Esophagus squamous epithelium (tissue), 5 donors: ENCODE data around the gene TTC28. TPM values are rescaled to one million over a fixed set of nuclear protein-coding genes. Genes with fewer than 3 reads are reported as not detected.
"Not testable (repeated sequence)": the region's sequence is repeated elsewhere in the genome, so short reads cannot be mapped to it uniquely, and the experiment has no call there.

Source experiments
- DNase-seq: peaks from one replicate; lab custom pipeline; 2025; lab: John Stamatoyannopoulos, UW
- H3K27ac ChIP-seq, 4 donors: fragments of 200-600 bp; sonication (generic); one replicate each; pipeline ENCODE4 v1.5.1; 2016 to 2019; ENCODE audit warnings: mild to moderate bottlenecking in 1 of 4
- H3K27me3 ChIP-seq, 4 donors: fragments of 200-600 bp; sonication (generic); 1 replicate in 3 of 4; 2 replicates in 1 of 4; pipeline versions ENCODE4 v1.5.1 to v1.6.0; 2017 to 2021; ENCODE audit warnings: antibody characterized with exemption in 1 of 4
- H3K36me3 ChIP-seq, 3 donors: fragments of 200-600 bp; sonication (generic); one replicate each; pipeline ENCODE4 v1.5.1; 2016 to 2019
- H3K4me1 ChIP-seq, 3 donors: fragments of 200-600 bp; sonication (generic); one replicate each; pipeline ENCODE4 v1.5.1; 2017 to 2019
- H3K4me3 ChIP-seq, 4 donors: fragments of 200-600 bp; sonication (generic); 1 replicate in 3 of 4; 2 replicates in 1 of 4; pipeline ENCODE4 v1.5.1; 2016 to 2019; ENCODE audit warnings: mild to moderate bottlenecking in 2 of 4, moderate library complexity in 1 of 4
- H3K9me3 ChIP-seq, 3 donors: fragments of 200-600 bp; sonication (generic); one replicate each; pipeline ENCODE4 v1.5.1; 2016 to 2019
- CTCF ChIP-seq, 6 experiments: fragments of 450-650 bp in 4 of 6; fragments of 200-600 bp in 2 of 6; sonication (generic) in 2 of 6; IDR thresholded peaks; one replicate each; pipeline ENCODE4 v1.5.1; 2016 to 2019; ENCODE audit warnings: antibody characterized with exemption in 6 of 6, mild to moderate bottlenecking in 4 of 6, moderate library complexity in 4 of 6
- POLR2A ChIP-seq, 4 donors: fragments of 450-650 bp; IDR thresholded peaks; one replicate each; pipeline ENCODE4 v1.6.1; 2017; ENCODE audit warnings: antibody characterized with exemption in 4 of 4, mild to moderate bottlenecking in 4 of 4, moderate library complexity in 3 of 4
- WGBS, 2 donors: methylation state at CpG; one replicate each; pipeline ENCODE4 v1.1.5; 2018; 5-methylcytosine and 5-hydroxymethylcytosine counted together
- intact Hi-C: fragments of 100-400 bp; cut with DNase I; formaldehyde crosslinking; loops from one replicate; pipeline ENCODE4 v1.15.0; 2022
- total RNA-seq, 4 donors: library from RNA; depleted of rRNA; stranded (reverse); fragments of >200 nt; gene quantifications; one replicate each; pipeline ENCODE4 v1.1.0, GENCODE V29; 2016
- donor health status: DM: yes; HTN: yes; CAD: no.

TTC28 gene
- total RNA-seq, 4 donors from 2014 or later, result 6.0 to 21.4 (median 7.7) TPM

DNA sequence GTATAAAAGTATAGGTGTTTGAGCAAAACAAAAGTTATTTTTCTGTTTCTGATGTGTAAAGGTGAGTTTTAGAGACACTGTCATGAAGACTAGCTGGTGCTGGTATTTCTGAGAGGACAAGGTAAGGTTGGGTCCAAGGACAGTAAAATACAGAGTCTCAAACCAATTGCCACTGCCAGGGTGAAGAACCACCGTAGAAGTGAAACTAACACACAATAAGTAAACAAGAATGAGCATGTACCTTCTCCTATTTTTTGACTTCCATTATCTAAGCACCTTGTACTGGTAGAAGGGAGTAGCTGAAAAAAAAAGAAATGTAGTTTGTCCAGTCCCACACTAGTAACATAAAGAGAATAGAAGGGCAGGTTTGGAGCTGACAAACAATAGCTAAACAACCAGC, 117.3 kb downstream of the TTC28 start:
- H3K9me3 ChIP-seq, result no peaks in the 10 kb centered on the region
- H3K27ac ChIP-seq, result no peak overlapping the region
- no peak overlapping the region for H3K4me3 ChIP-seq
- TF ChIP-seq CTCF (IDR thresholded peaks at IDR 0.05) (no peak), POLR2A (IDR thresholded peaks at IDR 0.05) (no peak)
- 41 to 50% methylated on average over 1 of the region's 1 CpG for WGBS, 2 donors
- H3K36me3 ChIP-seq, result no peaks in the 10 kb centered on the region
- H3K4me1 ChIP-seq, result peaks cover 0 to 20% (median 4%) of the 10 kb centered on the region in 3 donors
- no peak for DNase-seq
- H3K27me3 ChIP-seq, result no peaks in the 10 kb centered on the region
- intact Hi-C loops, result no loop called here

DNA sequence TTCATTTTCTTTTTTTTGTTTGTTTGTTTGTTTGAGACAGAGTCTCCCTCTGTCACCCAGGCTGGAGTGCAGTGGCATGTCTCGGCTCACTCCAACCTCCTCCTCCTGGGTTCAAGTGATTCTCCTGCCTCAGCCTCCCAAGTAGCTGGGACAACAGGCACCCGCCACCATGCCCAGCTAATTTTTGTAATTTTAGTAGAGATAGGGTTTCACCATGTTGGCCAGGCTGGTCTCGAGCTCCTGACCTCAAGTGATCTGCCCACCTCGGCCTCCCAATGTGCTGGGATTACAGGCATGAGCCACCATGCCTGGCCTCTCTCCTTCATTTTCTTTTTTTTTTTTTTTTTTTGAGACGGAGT, 118.9 kb downstream of the TTC28 start:
- intact Hi-C loops, result not testable (repeated sequence)

GRCh38 chr22:28560046-28560742, 119.4 kb downstream of the TTC28 start:
- 65 to 66% methylated on average over 2 of the region's 2 CpGs for WGBS, 2 donors
- Histone ChIP-seq H3K27ac (no peak overlapping the region), H3K9me3 (no peaks in the 10 kb centered on the region), H3K4me3 (no peak overlapping the region), H3K4me1 (peaks cover 0 to 20% (median 4%) of the 10 kb centered on the region in 3 donors), H3K36me3 (no peaks in the 10 kb centered on the region), H3K27me3 (no peaks in the 10 kb centered on the region)
- TF ChIP-seq POLR2A (IDR thresholded peaks at IDR 0.05) (no peak), CTCF (IDR thresholded peaks at IDR 0.05) (no peak)
- DNase-seq, result no peak
- intact Hi-C loops, result no loop called here

More for the DNA sequence above, 118.9 kb downstream of the TTC28 start:
- peaks cover 0 to 20% (median 4%) of the 10 kb centered on the region in 3 donors for H3K4me1 ChIP-seq
- H3K27ac ChIP-seq, H3K4me3 ChIP-seq, H3K36me3 ChIP-seq, H3K9me3 ChIP-seq, DNase-seq, H3K27me3 ChIP-seq: not testable (repeated sequence)
- WGBS, 2 donors, result 78 to 91% methylated on average over 5 of the region's 5 CpGs

GRCh38 chr22:28557184-28557583, 122.5 kb downstream of the TTC28 start:
- Histone ChIP-seq H3K4me1 (peaks cover 0 to 12% (median 4%) of the 10 kb centered on the region in 3 donors), H3K4me3 (no peak overlapping the region), H3K9me3 (no peaks in the 10 kb centered on the region), H3K27me3 (no peaks in the 10 kb centered on the region), H3K27ac (no peak overlapping the region), H3K36me3 (no peaks in the 10 kb centered on the region)
- TF ChIP-seq POLR2A (IDR thresholded peaks at IDR 0.05) (no peak), CTCF (IDR thresholded peaks at IDR 0.05) (no peak)
- WGBS, 2 donors, result 100% methylated on average over 1 of the region's 1 CpG
- intact Hi-C loops, result no loop called here
- DNase-seq, result no peak

- intact Hi-C loops, H3K4me3 ChIP-seq, H3K36me3 ChIP-seq, H3K27me3 ChIP-seq, DNase-seq, H3K27ac ChIP-seq, H3K4me1 ChIP-seq, H3K9me3 ChIP-seq: not testable (repeated sequence)
- no CpG with 5 or more reads among the region's 51 CpGs for WGBS, 2 donors
These were observed 126.4 kb downstream of the TTC28 start for GRCh38 chr22:28553108-28553866.

DNA sequence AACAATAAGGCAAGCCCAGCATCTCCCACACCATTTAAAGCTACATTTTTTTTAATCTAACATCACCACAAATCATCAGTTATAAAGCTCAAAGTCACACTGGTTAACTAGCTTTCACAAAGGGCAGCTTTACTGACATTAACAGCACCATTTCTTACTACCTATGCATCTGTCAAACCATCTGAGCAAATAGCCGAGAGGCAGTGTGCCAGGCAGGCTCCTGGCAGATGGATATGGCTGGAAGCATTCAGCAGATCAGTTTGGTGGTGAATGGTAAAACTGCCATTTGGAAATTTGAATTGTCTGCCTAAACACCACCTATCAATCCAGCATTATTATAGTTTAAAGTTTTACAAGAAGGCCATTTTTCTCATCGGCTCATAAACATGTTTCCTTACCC, 131.2 kb downstream of the TTC28 start:
- H3K9me3 ChIP-seq, result no peaks in the 10 kb centered on the region
- TF ChIP-seq CTCF (IDR thresholded peaks at IDR 0.05), result no peak
- TF ChIP-seq POLR2A (IDR thresholded peaks at IDR 0.05), result no peak
- no peak overlapping the region for H3K27ac ChIP-seq
- DNase-seq, result no peak
- WGBS, 2 donors, result 80 to 100% methylated on average over 2 of the region's 2 CpGs
- no peaks in the 10 kb centered on the region for H3K36me3 ChIP-seq
- H3K27me3 ChIP-seq, result no peaks in the 10 kb centered on the region
- intact Hi-C loops, result no loop called here
- no peaks in the 10 kb centered on the region for H3K4me1 ChIP-seq
- H3K4me3 ChIP-seq, result no peak overlapping the region
